Measurements from ENCODE around the gene TMCO6. TPM values are rescaled to one million over a fixed set of nuclear protein-coding genes. Genes with fewer than 3 reads are reported as not detected.

TMCO6 gene
- total and polyA plus RNA-seq, 2 of the 8 experiments (the other 6 are each of a cell fraction or from before 2014, with no cell fraction given): 29.0 to 40.9 TPM

- DNase-seq (ENCODE audit: low read depth in 1 of 2, low spot score in 2 of 2) (no peak), FAIRE-seq (no peak)
- Histone ChIP-seq H3K18ac (ENCODE audit: extremely low read depth, low read length) (no peak overlapping the region), H4K91ac (replicated peaks; ENCODE audit: insufficient read length, low read length) (no peak overlapping the region), H3K9ac (replicated peaks in 1 of 4; ENCODE audit: extremely low read depth in 1 of 4, low read depth in 3 of 4, low read length in 3 of 4) (no peak overlapping the region), H2BK120ac (replicated peaks; ENCODE audit: low read depth, low read length) (no peak overlapping the region), H3K23me2 (ENCODE audit: low read depth, low read length) (no peaks in the 10 kb centered on the region), H3K4me3 (ENCODE audit: extremely low read depth in 1 of 4, insufficient read depth in 2 of 4, low read depth in 3 of 4, low read length in 4 of 4) (no peak overlapping the region), H3K4me1 (replicated peaks in 1 of 4; ENCODE audit: control insufficient read depth in 3 of 4, insufficient read depth in 4 of 4, low read length in 3 of 4) (no peaks in the 10 kb centered on the region), H3K79me1 (ENCODE audit: low read depth, low read length) (no peaks in the 10 kb centered on the region), H3K14ac (ENCODE audit: insufficient read length) (no peak overlapping the region), H2AFZ (ENCODE audit: low read length) (no peak overlapping the region), H2BK15ac (ENCODE audit: low read length) (no peak overlapping the region), H4K20me1 (replicated peaks in 1 of 2; ENCODE audit: control insufficient read depth in 1 of 2, insufficient read depth in 2 of 2, low read length in 2 of 2) (no peaks in the 10 kb centered on the region), H3K36me3 (ENCODE audit: control insufficient read depth in 2 of 4, insufficient read depth in 4 of 4, low read length in 3 of 4) (no peaks in the 10 kb centered on the region), H3K9me3 (ENCODE audit: insufficient read depth in 2 of 2, low read depth in 1 of 2, low read length in 1 of 2) (peaks cover 22 to 30% of the 10 kb centered on the region in 2 experiments; a peak in 3 of 4 replicates), H3K23ac (ENCODE audit: insufficient read length) (no peak overlapping the region), H3K4me2 (ENCODE audit: insufficient read depth in 1 of 2, low read depth in 2 of 2, low read length in 2 of 2) (no peak overlapping the region), H4K5ac (ENCODE audit: insufficient read length, low read depth, low read length) (no peak overlapping the region), H2BK5ac (ENCODE audit: low read depth, low read length) (no peak overlapping the region), H3K79me2 (ENCODE audit: control insufficient read depth in 1 of 2, insufficient read depth in 2 of 2, low read length in 2 of 2) (no peaks in the 10 kb centered on the region), H2AK5ac (ENCODE audit: low read depth, low read length) (no peak overlapping the region), H3K27me3 (replicated peaks in 1 of 4; ENCODE audit: control insufficient read depth in 3 of 4, extremely low read depth in 1 of 4, insufficient read depth in 3 of 4, low read length in 3 of 4) (no peaks in the 10 kb centered on the region), H2BK12ac (ENCODE audit: low read depth, low read length) (no peak overlapping the region), H3K4ac (replicated peaks; ENCODE audit: insufficient read length, low read depth, low read length) (no peak overlapping the region), H3K27ac (ENCODE audit: low read depth, low read length) (no peak overlapping the region), H3K56ac (replicated peaks; ENCODE audit: insufficient read length, low read depth, low read length) (no peak overlapping the region), H4K8ac (ENCODE audit: extremely low read depth, insufficient read depth, low read length) (peak overlapping the region; percentile 25; the same call in 1 of the 2 replicates), H2BK20ac (ENCODE audit: low read length) (no peak overlapping the region)
- TF ChIP-seq EP300 (IDR thresholded peaks at IDR 0.05; ENCODE audit: borderline replicate concordance in 1 of 2, low read depth in 2 of 2, low read length in 2 of 2) (no peak), JUN (IDR thresholded peaks at IDR 0.05; ENCODE audit: low read depth, low read length) (no peak), ATF2 (IDR thresholded peaks at IDR 0.05; ENCODE audit: low read length) (no peak), RNF2 (IDR thresholded peaks at IDR 0.05; ENCODE audit: borderline replicate concordance, low read depth, low read length, missing control alignments, poor library complexity, severe bottlenecking) (no peak), SP2 (IDR thresholded peaks at IDR 0.05; ENCODE audit: low read length) (no peak), SIRT6 (IDR thresholded peaks at IDR 0.05; ENCODE audit: low read length) (no peak)
- POLR2A ChIA-PET (ENCODE audit: partially characterized antibody): no interaction called here
- CTCF ChIA-PET (ENCODE audit: partially characterized antibody): interaction anchor here (0.6 kb wide), 1 partner anchor 117 kb away, joined by 3 read pairs; no protein-coding TSS in a partner anchor
- 94% methylated on average over 36 of the region's 36 CpGs; no CpG with 5 or more reads in 1 of the 2 experiments for WGBS, 2 experiments (ENCODE audit: extremely low coverage in 1 of 2, insufficient coverage in 1 of 2, insufficient read length in 1 of 2, insufficient replicate concordance in 2 of 2, low coverage in 1 of 2, low lambda C conversion rate in 2 of 2, missing lambda C conversion rate in 1 of 2)
Measured at GRCh38 chr5:140631831-140632365, 7.4 kb upstream of the TMCO6 start.

All from H1 (cell line).